Smooth muscle cell (in vitro differentiated cells): ENCODE results near the gene CFAP210. TPM values are rescaled to one million over a fixed set of nuclear protein-coding genes. Genes with fewer than 3 reads are reported as not detected.

Experiments used
- DNase-seq: peaks from one replicate; lab custom pipeline; 2025; ENCODE audit not compliant: unreplicated experiment; lab: John Stamatoyannopoulos, UW
- H2AFZ ChIP-seq: fragments of 200-600 bp; sonication (generic); 2 replicates; pipeline ENCODE4 v1.6.0; 2016; ENCODE audit warnings: antibody characterized with exemption, low read depth, mild to moderate bottlenecking
- H3F3A ChIP-seq: fragments of 200-600 bp; sonication (generic); 2 replicates; pipeline ENCODE4 v1.6.0; 2017; ENCODE audit warnings: antibody characterized with exemption, low read depth
- H3K27ac ChIP-seq: fragments of 200-600 bp; sonication (generic); 2 replicates; pipeline ENCODE4 v1.5.1; 2016; ENCODE audit warnings: low read depth, mild to moderate bottlenecking
- H3K27me3 ChIP-seq: fragments of 200-600 bp; sonication (generic); 2 replicates; pipeline ENCODE4 v1.6.1; 2016; ENCODE audit warnings: low read depth, mild to moderate bottlenecking
- H3K36me3 ChIP-seq: fragments of 200-600 bp; sonication (generic); 2 replicates; pipeline ENCODE4 v1.5.1; 2016; ENCODE audit warnings: low read depth
- H3K4me1 ChIP-seq: fragments of 200-600 bp; sonication (generic); 2 replicates; pipeline ENCODE4 v1.5.1; 2016; ENCODE audit warnings: low read depth
- H3K4me2 ChIP-seq: fragments of 200-600 bp; sonication (generic); 2 replicates; pipeline ENCODE4 v1.6.0; 2016; ENCODE audit warnings: mild to moderate bottlenecking
- H3K4me3 ChIP-seq: fragments of 200-600 bp; sonication (generic); 2 replicates; pipeline ENCODE4 v1.5.1; 2016; ENCODE audit warnings: mild to moderate bottlenecking
- H3K79me2 ChIP-seq: fragments of 200-600 bp; sonication (generic); 2 replicates; pipeline ENCODE4 v1.6.0; 2016; ENCODE audit warnings: low read depth, mild to moderate bottlenecking
- H3K9ac ChIP-seq: fragments of 200-600 bp; sonication (generic); 2 replicates; pipeline ENCODE4 v1.6.0; 2016; ENCODE audit warnings: low read depth
- H3K9me3 ChIP-seq: fragments of 200-600 bp; sonication (generic); replicated peaks from 2 replicates; pipeline ENCODE4 v1.5.1; 2016; ENCODE audit warnings: low read depth
- H4K20me1 ChIP-seq: fragments of 200-600 bp; sonication (generic); 2 replicates; pipeline ENCODE4 v1.6.0; 2016; ENCODE audit warnings: low read depth
- CTCF ChIP-seq: fragments of 200-600 bp; sonication (generic); IDR thresholded peaks from 2 replicates; pipeline ENCODE4 v1.5.1; 2017; ENCODE audit warnings: borderline replicate concordance, mild to moderate bottlenecking, antibody characterized with exemption; ENCODE audit not compliant: insufficient read depth, poor library complexity, severe bottlenecking
- WGBS: methylation state at CpG from one replicate; pipeline ENCODE4 v1.1.7; 2016; ENCODE audit warnings: low lambda C conversion rate; 5-methylcytosine and 5-hydroxymethylcytosine counted together
- polyA plus RNA-seq: library from polyadenylated mRNA; unstranded; fragments of >200 nt; fragmentation: Nextera tagmentation; extraction: Ambion mirVana; gene quantifications from 2 replicates; pipeline ENCODE4 v1.2.1, GENCODE V29; 2016
- total RNA-seq: library from RNA; depleted of rRNA; stranded (reverse); fragments of >200 nt; gene quantifications from 2 replicates; pipeline ENCODE4 v1.2.3, GENCODE V29; 2014

The CFAP210 gene
- total and polyA plus RNA-seq, 2 experiments from 2014 or later, result 0.13 TPM; not detected in 1

- Histone ChIP-seq H3F3A (no peaks in the 10 kb centered on the region), H3K9me3 (no peaks in the 10 kb centered on the region), H3K4me1 (peaks cover 4% of the 10 kb centered on the region), H3K79me2 (no peaks in the 10 kb centered on the region), H3K27ac (no peak overlapping the region), H3K4me3 (no peak overlapping the region), H2AFZ (no peak overlapping the region), H3K36me3 (no peaks in the 10 kb centered on the region), H4K20me1 (no peaks in the 10 kb centered on the region), H3K4me2 (no peak overlapping the region), H3K27me3 (no peaks in the 10 kb centered on the region), H3K9ac (no peak overlapping the region)
- no peak for DNase-seq
- WGBS, result 84% methylated on average over 6 of the region's 6 CpGs
- no peak for TF ChIP-seq CTCF
These were observed 17.4 kb downstream of the CFAP210 start for GRCh38 chr2:169676850-169677249.

GRCh38 chr2:169676357-169676756 is 17.8 kb downstream of the CFAP210 start:
- no peaks in the 10 kb centered on the region for H4K20me1 ChIP-seq
- no peak overlapping the region for H2AFZ ChIP-seq
- no peak overlapping the region for H3K27ac ChIP-seq
- H3F3A ChIP-seq, result no peaks in the 10 kb centered on the region
- H3K79me2 ChIP-seq, result no peaks in the 10 kb centered on the region
- H3K9ac ChIP-seq, result no peak overlapping the region
- H3K27me3 ChIP-seq, result no peaks in the 10 kb centered on the region
- peaks cover 4% of the 10 kb centered on the region for H3K4me1 ChIP-seq
- H3K9me3 ChIP-seq, result no peaks in the 10 kb centered on the region
- no peak overlapping the region for H3K4me3 ChIP-seq
- no peaks in the 10 kb centered on the region for H3K36me3 ChIP-seq
- WGBS, result 53% methylated on average over 3 of the region's 3 CpGs
- H3K4me2 ChIP-seq, result no peak overlapping the region
- DNase-seq, result no peak
- TF ChIP-seq CTCF, result no peak

- no peaks in the 10 kb centered on the region for H3K27me3 ChIP-seq
- H3F3A ChIP-seq, result no peaks in the 10 kb centered on the region
- H3K79me2 ChIP-seq, result no peaks in the 10 kb centered on the region
- peaks cover 4% of the 10 kb centered on the region for H3K4me1 ChIP-seq
- DNase-seq, result no peak
- H3K27ac ChIP-seq, result no peak overlapping the region
- H3K4me2 ChIP-seq, result no peak overlapping the region
- H3K9ac ChIP-seq, result no peak overlapping the region
- no peak overlapping the region for H3K4me3 ChIP-seq
- 86% methylated on average over 2 of the region's 2 CpGs for WGBS
- H4K20me1 ChIP-seq, result no peaks in the 10 kb centered on the region
- H3K36me3 ChIP-seq, result no peaks in the 10 kb centered on the region
- no peak for TF ChIP-seq CTCF
- H2AFZ ChIP-seq, result no peak overlapping the region
- H3K9me3 ChIP-seq, result no peaks in the 10 kb centered on the region
These were observed 20.3 kb downstream of the CFAP210 start for GRCh38 chr2:169673921-169674320.

- peaks cover 4% of the 10 kb centered on the region for H3K4me1 ChIP-seq
- H3K4me2 ChIP-seq, result no peak overlapping the region
- no peaks in the 10 kb centered on the region for H3K79me2 ChIP-seq
- no peaks in the 10 kb centered on the region for H4K20me1 ChIP-seq
- no peaks in the 10 kb centered on the region for H3K9me3 ChIP-seq
- TF ChIP-seq CTCF, result no peak
- no peaks in the 10 kb centered on the region for H3K36me3 ChIP-seq
- 86% methylated on average over 3 of the region's 3 CpGs for WGBS
- H3K9ac ChIP-seq, result no peak overlapping the region
- no peaks in the 10 kb centered on the region for H3K27me3 ChIP-seq
- H3K27ac ChIP-seq, result no peak overlapping the region
- H3K4me3 ChIP-seq, result no peak overlapping the region
- no peak for DNase-seq
- H3F3A ChIP-seq, result no peaks in the 10 kb centered on the region
- H2AFZ ChIP-seq, result no peak overlapping the region
These were observed 21.1 kb downstream of the CFAP210 start for GRCh38 chr2:169673106-169673505.
